NCI-H1092 (cell line): ENCODE results near the gene TTC9B.
"Not testable (repeated sequence)": the region's sequence is repeated elsewhere in the genome, so short reads cannot be mapped to it uniquely, and the experiment has no call there.

Experiments
- DNase-seq: peaks from one replicate; lab custom pipeline; 2025; lab: John Stamatoyannopoulos, UW

Gene TTC9B

DNA sequence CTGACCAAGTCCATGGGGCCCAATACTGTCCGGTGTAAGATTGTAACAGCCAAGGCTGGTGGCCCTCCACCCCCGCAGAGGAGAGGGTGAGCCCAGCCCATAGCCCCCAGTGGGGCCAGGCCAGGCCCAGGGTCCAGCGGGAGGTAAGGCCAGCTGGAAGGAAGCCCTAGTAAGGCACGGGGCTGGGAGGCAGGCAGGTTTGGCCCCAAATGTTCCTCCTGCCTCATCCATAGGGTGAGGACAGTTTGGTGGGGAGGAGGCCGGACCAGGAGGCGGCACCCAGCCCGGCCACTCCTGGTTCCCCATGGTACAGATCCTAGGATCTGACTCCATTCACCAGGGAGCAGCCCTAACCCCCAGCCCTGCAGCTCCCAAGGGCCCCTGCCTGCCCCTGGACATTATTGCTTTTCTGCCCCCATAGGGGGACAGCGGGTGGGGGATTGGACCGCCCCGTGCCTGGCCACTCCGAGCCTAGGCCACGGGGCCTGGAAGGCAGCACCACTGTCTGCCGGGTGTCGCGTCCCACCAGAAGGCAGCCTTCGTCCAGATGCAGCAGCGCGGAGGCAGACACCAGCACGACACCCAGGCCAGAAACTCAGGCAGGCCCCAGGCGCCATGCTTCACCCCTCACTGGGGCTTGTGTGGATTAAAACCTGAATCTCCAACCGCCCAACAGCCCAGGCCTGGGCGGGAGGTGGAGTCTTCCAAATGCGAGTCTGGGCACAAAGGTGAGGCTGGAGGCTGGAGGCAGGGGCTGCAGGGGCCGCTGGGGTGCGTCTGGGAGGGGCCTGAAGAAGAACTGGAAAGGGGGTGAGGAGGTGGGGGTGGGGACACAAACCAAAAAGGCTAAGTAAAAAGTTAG is 15.0 kb upstream of the TTC9B start:
- DNase-seq: no peak

DNA sequence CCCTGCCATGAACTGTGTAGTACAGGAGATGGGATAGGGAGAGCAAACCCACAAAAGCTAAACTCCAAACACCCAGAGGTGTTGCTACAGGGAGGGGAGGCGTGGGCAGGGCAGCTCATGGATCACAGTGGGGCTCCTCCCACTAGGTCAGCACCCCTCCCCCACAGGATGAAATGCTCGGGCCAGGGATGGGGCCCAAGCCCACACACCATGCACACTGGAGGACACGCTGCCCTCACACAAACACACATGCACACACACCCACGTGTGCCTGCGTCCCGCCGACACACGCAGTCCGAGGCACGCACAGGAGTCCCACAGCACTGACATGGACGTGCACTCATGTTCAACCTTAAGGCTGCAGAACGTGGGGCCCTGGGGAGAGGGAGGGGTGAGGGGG is 14.3 kb upstream of the TTC9B start:
- no peak for DNase-seq

DNA sequence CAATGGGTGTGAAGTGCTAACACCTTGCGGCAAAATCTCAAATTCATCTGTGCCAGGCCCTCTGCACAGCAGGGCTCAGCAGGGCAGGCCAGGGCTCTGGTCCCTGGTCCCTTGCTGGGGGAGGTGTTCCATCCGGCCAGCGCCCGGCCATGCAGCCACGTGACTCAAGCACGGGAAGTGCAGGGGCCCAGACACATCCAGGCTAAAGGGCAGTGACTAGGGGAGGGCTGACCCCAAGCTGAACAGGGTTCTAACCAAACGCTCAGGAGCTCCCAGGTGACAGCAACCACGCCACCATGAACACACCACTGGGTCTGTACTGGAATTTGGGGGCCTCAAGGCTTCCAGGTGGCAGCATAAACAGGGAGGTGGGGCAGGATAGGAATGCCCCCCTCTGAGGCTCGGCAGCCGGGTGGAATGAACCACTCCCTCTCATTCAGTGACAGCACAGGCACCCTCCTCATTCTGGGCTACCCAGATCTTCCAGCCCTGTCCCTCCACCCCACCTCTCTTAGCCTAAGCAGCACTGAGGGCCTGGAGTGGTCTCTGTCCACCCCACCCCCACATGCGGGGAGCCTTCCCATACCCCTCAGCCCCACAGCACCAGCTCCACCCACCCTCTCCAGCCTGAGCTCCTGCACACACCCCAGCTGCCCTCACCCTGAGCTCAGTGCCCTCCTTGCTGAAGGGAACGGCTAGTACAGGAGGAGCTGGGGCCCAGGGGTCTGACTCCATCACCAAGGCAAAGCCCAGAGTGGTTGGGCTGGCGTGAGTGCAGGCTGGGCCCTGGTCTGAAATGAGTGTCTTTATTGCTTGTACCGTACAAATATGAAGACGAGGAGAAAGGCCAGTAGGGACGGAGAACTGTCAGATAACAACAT is 13.6 kb upstream of the TTC9B start:
- no peak for DNase-seq

DNA sequence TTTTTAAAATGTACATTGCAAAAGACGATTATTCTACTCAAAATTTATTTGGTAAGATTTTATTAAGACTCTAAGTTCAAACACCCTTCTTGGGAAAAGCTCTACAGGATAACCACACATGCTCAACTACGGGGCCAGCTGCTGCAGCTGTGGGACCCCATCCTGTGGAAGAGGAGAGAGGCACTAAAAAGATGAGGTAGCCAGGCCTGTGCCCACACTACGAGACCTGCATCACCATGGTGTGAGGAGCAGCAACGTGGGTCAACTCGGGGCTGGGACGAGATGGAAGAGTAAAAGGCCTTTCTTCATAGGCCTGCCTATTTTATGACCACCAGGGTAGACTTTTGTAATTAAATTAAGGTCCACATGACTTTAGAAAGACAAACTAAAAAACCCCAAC is 12.9 kb upstream of the TTC9B start:
- no peak for DNase-seq

DNA sequence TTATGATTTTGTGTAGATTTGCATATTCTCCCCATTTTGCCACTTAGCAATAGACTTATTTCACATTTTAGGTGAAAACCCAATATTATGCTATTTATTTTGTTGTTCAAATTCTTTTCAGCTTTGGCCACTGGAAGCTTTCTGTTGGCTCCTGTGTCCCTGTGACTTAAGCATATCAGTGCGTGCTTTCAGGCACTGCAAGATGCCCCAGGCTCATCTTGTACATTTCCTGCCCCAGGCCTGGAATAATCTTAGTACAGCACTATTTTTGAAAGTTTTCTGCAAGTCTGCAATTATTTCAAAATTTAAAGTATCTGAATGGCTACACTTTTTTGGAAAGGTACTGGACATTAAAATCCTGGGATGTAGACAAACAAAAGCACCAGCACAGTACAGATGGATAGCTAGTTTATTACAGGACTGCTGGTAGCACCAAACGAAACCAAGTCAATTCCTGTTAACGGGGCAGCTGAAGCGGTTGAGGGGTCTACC is 11.8 kb upstream of the TTC9B start:
- no peak for DNase-seq

DNA sequence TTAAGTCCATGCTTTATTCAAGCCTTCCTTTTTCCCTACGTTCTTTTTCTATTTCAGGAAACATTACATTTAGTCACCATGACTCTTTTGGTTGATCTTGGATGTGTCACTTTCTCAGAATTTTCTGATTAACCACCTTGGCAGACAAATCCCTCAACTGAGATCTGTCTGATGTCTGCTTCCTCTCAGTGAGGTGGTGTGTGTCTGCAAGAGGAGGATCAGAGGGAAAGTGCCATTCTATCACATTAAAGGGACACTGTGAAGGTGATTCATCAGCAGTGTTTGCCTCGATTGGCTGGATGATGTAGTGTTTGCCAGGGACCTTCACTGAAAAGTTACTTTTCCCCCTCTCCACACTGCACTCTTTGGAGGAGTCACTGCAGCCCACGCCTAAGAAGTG is 11.3 kb upstream of the TTC9B start:
- DNase-seq: no peak

DNA sequence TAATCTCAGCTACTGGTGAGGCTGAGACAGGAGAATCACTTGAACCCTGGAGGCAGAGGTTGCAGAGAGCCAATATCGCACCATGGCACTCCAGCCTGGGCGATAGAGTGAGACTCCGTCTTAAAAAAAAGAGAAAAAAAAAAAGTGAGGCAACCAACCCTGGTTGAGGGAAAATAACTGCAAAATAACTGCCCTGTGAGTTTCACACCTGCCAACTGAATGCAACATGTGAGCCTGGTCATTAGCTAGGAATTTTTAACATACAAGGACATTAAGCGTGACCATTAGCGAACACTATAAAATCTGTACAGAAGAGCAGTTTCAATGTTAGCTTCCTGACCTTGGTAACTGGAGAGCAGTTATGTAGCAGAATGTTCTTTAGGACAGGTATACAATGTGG is 10.7 kb upstream of the TTC9B start:
- no peak for DNase-seq

DNA sequence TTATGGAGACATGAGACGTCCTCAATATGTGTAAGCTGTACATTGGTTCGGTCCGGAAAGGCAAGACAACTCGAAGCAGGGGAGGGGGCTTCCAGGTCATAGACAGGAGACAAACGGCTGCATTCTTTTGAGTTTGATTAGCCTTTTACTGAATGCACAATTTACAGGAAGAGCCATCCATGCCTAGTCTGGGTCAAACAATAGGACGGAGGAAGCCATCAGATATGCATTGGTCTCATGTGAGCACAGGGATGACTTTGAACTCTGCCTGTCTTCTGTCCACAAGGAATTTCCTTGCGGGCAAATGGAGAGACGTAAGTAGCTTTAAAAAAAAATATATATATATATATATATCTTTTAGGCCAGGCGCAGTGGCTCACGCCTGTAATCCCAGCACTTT is 10.2 kb upstream of the TTC9B start:
- DNase-seq: no peak

DNA sequence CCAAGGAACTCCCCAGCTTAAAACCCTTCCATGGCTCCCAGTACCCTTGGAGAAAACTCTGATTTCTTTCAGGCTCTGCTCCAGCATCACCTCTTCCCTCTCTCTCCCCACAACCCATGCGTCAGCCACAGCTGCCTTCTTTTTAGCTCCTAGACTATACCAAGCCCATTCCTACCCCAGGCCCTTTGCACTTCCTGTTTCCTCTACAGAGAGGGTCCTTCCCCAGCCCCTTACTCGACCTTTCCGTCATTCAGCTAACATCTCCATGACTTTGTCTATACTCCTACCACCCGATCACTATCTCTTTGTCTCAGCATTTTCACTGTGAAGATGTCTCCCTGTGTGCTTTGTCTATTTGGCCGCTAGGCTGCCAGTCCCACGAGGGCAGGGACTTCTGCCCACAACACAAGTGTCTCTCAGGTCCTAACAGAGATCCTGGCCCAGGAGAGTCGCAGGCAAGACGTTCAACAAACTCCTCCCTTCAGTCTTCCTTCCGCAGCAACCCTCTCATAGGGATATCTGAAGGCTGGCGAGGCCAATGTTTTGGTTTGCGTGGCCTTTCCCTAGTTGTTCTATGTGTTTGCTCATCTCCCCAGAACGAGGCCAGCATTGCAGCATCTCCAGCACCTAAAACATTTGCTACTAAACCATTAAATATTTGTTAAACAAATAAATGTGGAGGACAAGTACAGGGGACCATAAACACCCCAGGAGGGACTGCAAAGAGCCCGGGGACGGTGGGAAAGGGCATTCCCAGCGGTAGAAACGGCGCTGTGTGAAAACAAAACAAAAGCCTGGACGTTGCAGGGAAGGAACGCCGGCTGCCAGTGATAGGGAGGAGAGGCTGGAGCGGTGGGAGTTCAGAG is 7.5 kb upstream of the TTC9B start:
- DNase-seq: peak; percentile 8

DNA sequence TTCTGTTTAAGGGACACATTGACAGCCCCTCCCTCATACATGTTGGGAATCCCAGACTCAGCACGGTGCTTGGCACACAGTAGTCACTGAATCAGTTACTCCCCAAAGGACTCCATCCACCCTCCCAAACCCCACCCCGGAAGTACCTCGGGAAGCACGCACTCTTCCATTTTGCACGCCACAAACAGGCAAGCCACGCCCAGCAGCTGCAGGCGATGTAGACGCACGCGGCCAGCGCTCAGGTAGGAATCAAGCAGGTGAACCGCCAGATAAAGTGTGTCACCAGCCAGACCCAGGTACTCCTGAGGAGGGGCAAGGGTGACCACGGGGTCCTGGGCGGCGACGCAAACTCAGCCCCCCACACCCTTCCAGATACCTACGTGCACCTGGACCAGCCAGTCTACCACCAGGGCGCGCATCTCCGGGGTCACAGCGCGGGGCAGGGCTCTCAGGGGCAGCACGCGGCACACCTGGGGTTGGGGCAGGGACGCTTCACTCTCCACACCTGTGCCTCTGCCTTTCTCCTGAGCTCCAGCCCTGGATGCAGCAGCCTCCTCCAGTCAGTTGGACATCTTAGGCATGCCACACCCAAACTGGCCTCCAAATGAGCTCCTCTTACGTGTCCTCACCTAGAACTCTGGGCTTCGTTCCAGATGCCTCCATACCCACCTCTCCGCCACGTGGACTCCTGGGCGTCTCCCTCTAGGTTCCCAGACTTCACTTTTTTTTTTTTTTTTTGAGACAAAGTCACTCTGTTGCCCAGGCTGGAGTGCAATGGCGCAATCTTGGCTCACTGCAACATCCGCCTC is 6.4 kb upstream of the TTC9B start:
- no peak for DNase-seq

DNA sequence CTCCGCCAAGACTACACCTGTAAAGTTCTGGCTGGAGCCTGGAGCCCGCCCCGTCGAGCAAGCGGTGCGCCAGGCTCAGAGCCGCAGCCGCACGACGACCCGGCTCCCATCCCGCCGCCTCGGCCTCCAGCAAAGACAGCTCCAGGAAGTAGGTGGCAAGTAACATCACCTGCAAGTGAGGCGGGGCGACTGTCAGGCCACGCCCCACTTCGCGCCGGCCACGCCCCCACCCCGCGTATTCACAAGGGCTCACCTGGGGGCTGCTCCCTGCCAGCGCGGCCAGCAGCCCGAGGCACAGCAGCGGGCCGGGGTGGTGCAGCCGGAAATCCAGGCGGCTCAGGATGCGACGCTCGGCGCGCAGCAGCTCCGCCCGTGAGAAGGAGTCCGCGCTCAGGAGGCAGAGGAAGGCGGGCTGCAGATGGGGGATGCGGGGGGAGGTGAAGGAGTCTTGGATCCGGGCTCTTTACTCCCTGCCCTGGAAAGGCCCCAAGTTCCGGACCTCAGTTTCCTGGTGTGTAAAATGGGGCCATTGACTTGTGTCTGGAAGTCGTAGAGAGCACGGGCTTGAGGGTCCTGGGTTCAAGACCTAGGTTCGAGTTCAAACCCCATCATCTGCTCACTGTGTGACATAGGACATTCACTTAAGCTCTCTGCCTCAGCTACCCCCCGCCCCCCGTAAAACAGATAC is 5.1 kb upstream of the TTC9B start:
- no peak for DNase-seq

DNA sequence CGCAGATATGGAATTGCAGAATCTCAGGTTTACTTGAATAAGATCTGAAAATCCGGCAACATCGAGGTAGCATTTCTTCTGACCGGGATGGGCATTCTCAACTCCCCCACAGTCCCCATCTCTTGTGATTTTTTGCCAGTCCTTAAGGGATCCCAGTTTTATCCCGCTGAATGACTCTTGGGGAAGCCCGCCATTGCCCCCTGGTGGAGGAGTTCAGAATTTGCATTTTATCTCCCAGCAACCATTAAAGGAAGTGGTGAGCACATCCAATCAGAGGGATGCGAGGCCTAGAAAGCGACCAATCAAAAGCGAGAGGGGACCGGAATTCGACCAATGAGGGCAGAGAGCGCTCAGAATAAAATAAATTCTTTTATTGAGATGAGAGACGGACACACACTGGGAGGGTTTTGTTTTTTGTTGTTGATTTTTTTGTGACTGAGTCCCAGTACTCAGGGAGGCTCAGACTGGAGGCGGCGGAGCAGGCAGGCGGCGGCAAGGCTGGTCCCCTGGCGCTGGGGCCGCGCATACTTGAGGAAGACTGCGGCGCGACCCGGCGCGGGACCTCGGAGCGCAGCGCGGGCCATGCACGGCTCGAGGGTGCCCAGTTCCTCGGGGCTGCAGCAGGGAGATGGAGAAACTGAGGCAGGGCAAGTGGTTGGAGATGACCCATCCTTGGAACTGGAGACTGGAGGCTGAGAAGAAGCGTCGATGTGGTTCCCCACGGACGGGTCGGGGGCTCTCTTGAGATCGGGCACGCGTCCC is 3.9 kb upstream of the TTC9B start:
- DNase-seq: peak; percentile 57

DNA sequence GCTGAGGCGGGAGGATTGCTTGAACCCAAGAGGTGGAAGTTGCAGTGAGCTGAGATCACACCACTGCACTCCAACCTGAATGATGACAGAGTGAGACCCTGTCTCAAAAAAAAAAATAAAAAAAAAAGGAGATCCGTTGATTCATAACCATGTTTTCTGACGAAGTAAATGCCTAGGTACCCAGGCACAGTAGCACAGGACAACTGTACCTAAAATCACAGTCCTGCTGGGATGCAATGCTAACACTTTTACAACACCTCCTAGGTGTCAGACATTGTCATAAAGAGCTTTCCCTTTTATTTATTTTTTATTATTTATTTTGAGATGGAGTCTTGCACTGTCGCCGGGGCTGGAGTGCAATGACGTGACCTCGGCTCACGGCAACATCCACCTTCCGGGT is 2.5 kb upstream of the TTC9B start:
- no peak for DNase-seq

DNA sequence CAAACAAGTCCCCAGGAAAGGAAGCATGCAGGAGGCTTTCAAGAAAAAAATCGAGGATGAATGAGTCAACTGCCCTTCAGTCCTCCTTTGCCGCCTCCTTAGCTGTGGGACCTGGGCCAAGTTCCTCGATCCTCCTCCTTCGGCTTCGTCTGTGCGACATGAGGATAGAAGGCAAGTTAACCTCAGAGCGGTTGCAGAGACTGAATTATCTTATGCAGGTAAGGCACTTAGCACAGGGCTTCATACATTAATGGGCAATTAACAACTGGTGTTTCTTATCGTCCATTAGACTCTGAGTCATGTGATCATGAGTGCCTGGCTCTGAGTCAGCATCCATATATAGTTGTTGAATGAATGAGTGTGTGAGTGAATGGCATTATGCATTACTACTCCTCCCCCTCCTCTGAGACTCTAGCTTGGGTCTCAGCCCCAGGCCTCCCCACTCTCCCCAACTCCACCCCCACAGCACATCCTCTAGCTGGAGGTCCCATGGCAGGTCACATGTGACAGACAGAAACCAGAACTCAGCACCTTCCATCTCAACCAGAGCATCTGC is 1.6 kb upstream of the TTC9B start:
- no peak for DNase-seq

DNA sequence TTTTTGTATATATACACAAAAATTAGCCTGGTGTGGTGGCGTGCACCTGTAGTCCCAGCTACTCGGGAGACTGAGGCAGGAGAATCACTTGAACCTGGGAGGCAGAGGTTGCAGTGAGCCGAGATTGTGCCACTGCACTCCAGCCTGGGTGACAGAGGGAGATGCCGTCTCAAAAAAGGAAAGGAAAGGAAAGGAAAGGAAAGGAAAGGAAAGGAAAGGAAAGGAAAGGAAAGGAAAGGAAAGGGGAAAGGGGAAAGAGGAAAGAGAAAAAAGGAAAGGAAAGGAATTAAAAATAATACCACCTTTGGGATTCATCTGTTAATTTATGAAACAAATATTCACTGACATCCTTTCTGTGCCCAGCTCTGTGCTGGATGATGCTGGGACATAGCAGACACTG is 845 bp upstream of the TTC9B start:
- not testable (repeated sequence) for DNase-seq

DNA sequence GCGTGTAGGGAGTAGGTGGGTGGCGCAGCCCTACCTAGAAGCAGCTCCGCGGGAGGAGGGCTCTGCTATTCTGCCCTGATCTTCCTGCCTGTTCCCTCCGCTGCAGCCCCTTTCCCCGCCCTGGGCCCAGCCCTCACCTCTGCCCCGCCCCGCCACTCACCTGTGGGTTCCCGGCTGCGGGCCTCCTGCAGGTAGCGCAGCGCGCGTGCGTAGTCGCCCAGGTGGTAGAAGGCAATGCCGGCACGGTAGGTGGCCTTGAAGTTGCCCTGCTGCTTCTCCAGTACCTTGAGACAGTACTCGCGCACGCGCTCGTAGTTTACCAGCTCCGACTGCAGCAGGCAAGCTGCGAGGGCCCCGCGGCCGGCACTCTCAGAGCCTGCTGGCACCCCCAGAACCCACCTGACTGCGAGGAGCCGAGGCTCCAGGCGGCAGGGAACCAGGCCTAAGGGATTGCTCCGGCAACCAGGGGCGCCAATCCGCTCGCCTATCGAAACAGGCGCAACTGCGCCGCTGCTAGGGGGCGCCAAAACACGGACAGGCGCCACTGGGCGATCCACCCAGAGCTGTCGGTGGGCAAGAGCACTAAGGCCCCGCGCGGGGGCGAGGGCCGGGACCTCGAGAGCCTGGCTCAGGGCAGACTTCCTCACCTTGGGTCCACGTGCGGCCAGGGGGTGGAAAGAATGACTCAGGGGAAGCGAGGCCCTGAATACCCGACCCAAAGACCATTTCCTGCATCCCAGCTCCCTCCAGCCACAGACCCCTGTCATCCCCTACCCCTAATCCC is 965 bp downstream of the TTC9B start:
- DNase-seq: no peak

DNA sequence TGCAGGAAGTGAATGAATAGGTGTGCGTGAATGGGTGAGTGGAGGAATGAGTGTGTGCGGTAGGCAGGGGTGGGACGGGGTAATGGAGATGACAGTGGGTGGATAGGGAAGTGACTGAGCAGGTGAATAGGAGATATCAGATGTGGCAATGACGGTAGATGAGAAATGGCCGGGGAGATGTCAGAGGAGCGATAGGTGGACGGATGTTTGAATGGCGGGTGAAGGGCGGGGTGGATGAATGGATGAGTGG is 1.5 kb downstream of the TTC9B start:
- DNase-seq: no peak

DNA sequence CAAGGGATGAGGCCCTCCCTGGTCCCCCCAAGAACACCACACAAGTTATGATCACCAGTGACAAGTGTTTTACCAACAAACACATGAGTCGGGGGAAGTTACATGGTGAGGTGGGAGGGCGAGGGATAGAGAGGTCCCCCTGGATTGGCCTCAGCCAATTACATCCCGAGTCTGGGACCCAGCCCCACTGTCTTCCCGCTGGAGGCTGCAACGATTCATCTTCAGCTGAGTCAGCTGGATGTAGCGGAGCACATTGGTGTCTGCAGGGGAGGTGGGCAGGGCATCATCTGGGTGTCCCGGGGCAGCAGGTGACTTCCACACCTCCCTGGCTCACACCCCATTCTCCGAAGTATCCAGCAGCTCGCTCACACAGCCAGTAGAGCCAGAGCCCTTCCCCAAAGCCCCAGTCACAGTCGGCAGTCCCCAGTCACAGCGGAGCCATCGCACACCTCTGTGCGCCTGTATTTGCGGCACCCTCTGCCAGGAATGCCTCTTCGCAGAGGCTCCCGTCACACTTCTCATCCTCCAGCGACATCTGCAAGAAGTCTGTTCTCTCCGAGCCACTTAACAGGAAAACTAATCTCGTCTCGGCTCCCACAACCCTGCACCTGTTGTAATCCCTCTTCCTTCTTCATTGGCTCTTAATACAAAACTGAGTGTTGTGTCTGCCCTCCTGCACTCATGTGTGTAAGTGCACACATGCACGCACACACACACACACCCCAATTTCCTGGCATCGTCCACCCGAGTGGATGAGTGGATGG is 2.0 kb downstream of the TTC9B start:
- no peak for DNase-seq
